HG03097 (cell line): Measurements from ENCODE around the gene RASSF7.

Source experiments
- ATAC-seq: cut with Tn5 transposase; IDR thresholded peaks from one replicate; pipeline ENCODE4 v1.9.1; 2021; ENCODE audit not compliant: unreplicated experiment, low FRiP score

RASSF7 gene

DNA sequence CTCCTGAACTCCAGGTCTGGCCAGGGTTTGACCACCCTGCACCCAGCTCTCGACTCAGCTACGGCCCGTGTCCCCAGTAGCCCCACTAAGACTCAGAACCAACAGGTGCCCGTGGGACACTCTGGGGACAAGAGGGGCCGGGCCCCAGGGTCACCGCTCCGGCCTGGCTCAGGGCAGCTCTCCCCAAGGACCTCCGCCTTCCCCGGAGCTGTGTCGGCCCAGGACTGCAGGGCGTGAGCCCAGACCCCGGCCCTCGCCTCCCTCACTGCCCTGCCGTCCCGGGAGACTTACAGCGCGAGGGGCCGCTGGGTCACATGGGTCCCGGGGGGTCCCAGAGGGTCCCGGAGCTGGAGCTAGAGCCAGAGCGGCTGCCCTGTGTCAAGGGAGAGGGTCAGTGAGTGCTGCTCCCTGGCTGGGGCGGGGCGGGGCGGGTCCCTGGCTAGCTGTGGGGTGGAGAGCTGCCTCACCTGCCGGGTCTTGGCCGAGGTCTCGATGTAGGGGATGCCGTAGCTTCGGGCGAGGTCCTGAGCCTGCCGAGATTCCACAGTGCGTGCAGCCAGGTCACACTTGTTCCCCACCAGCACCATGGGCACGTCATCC lies 27.7 kb upstream of the RASSF7 start:
- ATAC-seq, result no peak

GRCh38 chr11:533586-534395 lies 27.0 kb upstream of the RASSF7 start:
- ATAC-seq, result no peak

DNA sequence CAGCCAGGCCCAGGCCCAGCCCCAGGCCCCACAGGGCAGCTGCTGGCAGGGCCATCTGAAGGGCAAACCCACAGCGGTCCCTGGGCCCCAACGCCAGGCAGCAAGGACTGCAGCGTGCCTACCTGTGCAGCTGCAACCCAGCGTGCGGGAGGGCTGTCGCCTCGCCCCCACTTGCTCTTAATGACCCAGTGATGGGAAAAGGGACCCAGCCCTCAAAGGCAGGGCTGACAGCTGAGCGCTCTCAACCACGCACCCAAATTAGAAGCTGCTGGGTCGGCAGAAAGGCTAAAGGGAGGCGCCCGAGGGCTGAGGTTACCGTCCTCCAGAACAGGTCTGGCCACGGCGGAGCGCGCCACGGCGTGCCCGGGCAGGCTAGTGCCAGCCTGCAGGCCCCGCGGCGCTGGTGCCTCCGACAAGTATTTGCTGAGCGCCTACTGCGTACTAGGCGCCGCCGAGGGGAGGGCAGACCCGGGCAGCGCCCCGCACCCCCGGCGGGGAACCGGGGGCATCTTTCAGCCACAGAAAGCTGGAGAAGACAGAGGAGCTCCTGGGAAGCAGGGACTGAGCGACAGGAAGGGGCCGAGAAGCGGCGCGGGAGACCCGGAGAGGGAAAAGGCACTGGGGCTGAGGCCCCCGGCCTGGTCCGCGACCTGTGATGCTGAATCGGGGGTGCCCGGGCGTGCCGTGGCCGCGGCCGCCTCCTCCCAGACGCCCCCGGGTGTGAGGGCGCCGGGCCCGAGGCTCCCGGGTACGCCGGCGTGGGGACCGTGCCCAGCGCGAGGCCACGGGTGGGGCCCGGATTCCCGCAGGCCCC lies 26.2 kb upstream of the RASSF7 start:
- no peak for ATAC-seq

- no peak for ATAC-seq
These were observed 25.6 kb upstream of the RASSF7 start for GRCh38 chr11:535210-535518.

- peak; percentile 75 for ATAC-seq
These were observed 25.0 kb upstream of the RASSF7 start, which contains the start of gene HRAS for GRCh38 chr11:535519-536454. Gene HRAS, minus strand, starts transcription at chr11:535576.

- peak; percentile 35 for ATAC-seq
These were observed 23.7 kb upstream of the RASSF7 start, which contains the start of gene LRRC56 for GRCh38 chr11:536841-537621. Gene LRRC56, plus strand, starts transcription at chr11:537527. Its CDS starts 3,158 bp downstream, at chr11:540685.

- no peak for ATAC-seq
These were observed 22.9 kb upstream of the RASSF7 start for GRCh38 chr11:537622-538430.

- no peak for ATAC-seq
These were observed 22.2 kb upstream of the RASSF7 start for GRCh38 chr11:538431-539051.

GRCh38 chr11:539971-540481 lies 20.7 kb upstream of the RASSF7 start:
- ATAC-seq, result no peak

- no peak for ATAC-seq
These were observed 20.0 kb upstream of the RASSF7 start for GRCh38 chr11:540583-541432.

DNA sequence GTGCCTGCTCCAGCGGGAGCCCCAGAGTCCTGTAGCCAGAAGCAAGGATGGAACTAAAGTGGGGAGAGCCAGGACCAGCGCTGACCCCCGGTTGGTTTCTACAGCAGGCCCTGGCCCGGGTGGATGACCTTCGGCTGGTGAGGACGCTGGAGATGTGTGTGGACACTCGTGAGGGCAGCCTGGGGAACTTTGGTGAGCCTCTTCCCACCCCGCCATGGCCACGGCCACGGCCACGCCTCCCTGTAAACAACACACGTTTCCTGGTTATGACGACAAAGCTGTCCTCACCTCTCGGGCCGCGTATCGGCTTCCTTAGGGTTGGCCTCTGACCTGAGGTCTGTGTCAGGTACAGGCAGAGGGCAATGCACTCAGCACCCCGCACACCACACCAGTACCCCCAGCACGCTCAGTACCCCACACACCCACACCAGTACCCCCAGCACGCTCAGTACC lies 19.3 kb upstream of the RASSF7 start:
- ATAC-seq, result no peak

- no peak for ATAC-seq
These were observed 16.0 kb upstream of the RASSF7 start for GRCh38 chr11:544817-545166.

DNA sequence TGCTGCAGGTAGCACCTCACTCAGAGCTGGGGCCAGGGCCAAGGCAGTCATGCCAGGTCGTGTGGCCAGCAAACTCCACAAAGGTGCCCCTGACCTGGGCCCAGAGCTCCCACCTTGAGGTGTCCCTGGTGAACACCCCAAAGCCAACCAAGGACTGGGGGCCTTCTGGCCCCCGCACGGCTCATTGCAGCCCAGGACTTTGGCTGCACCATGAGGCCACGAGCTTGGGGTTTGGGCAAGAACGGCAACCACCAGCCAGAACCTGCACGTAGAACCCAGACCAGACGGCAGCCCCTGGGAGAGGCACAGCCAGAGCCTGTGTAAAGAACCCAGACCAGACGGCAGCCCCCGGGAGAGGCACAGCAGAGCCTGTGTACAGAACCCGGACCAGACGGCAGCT lies 15.6 kb upstream of the RASSF7 start:
- ATAC-seq, result no peak

DNA sequence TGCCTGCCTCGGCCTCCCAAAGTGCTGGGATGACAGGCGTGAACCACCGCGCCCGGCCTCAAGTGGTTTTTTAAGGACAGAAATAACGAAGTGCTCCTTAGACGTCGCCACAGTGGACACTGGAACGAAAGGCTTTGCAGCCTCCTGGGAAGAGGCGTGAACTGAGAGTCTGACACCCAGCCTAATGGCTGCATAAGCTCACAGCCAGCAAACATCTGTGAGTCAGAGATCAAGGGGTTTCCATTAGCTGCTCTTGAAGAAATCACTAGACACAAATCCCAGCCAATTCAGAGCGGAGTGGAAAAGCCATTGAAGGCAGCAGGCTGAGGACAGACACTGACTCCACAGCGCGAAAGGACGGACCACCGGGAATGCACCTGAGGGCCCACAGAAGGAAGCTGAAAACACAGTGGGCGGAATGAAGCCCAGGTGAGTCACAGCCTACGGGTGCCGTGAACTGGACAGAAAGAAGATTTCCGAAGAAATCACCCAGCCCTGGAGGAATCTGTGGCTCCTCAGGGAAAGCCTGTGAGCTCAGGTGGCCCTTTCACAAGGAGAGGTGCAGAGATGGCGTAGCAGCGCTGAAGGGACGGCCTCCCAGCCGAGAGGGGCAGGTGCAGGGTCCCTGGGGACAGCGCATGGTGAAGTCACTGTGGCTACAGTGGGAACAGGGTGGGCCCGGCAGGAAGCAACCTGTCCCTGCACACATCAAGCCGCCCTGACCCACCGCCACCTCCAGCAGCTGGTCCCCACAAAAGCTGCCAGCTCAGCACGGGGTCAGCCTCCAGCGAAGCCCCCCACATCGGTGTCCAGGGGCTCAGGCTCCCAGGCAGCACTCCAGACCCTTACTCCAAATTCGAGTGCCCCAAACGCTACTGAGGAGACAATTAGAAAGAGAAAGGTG lies 11.8 kb upstream of the RASSF7 start:
- no peak for ATAC-seq

DNA sequence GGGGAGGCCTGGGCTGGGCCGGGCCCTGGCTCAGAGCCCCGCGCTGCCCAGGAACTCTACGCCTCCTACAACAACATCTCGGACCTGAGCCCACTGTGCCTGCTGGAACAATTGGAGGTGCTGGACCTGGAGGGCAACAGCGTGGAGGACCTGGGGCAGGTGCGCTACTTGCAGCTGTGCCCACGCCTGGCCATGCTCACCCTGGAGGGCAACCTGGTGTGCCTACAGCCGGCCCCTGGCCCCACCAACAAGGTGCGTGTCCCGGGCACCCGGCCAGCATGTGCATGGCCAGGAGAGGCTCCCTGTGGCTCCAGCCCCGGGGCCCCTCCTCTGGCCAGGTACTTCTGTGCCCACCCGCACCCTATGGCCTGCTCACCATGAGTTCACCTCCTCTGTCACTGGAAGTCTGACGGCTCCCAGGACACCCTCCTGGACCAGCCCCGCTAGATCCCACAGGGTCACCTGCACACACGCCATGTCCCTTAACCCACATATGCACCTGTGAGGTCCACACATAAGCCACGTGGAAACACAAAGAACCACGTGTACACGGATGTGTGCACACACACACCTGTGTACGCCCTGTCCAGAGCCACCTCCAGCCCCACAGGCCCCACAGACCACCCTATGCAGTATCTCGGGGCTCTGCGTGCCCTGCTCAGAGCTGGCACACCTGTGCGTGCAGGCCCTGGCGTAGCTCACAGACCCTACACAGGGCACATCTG lies 10.6 kb upstream of the RASSF7 start:
- no peak for ATAC-seq

GRCh38 chr11:550746-551085 lies 10.1 kb upstream of the RASSF7 start:
- no peak for ATAC-seq
